Amniotic epithelial cell (primary cell): Measurements from ENCODE around the gene HEPACAM.
"Not testable (repeated sequence)": the region's sequence is repeated elsewhere in the genome, so short reads cannot be mapped to it uniquely, and the experiment has no call there.

ENCODE experiments used
- DNase-seq: peaks from one replicate; pipeline ENCODE4 v3.0.0-alpha.2; 2010; ENCODE audit warnings: low read depth

The HEPACAM gene

GRCh38 chr11:124935548-124936514, at the start of gene HEPACAM:
TSS of gene HEPACAM (minus strand) at chr11:124936047. CDS start at chr11:124936006, 41 bp downstream.
- DNase-seq = no peak

- no peak for DNase-seq
These were observed 48.6 kb upstream of the HEPACAM start for GRCh38 chr11:124984512-124984854.

- no peak for DNase-seq
These were observed 48.0 kb upstream of the HEPACAM start for GRCh38 chr11:124983674-124984511.

- DNase-seq = no peak
These were observed 46.2 kb upstream of the HEPACAM start for GRCh38 chr11:124982043-124982442.

GRCh38 chr11:124978316-124978715, 42.5 kb upstream of the HEPACAM start:
- no peak for DNase-seq

GRCh38 chr11:124977006-124977405, 41.2 kb upstream of the HEPACAM start:
- DNase-seq = no peak

GRCh38 chr11:124976531-124976930, 40.7 kb upstream of the HEPACAM start:
- no peak for DNase-seq

- DNase-seq = no peak
These were observed 36.0 kb upstream of the HEPACAM start for GRCh38 chr11:124971810-124972209.

- DNase-seq = peak; percentile 68
These were observed 35.1 kb upstream of the HEPACAM start for GRCh38 chr11:124970925-124971324.

GRCh38 chr11:124968197-124968596, 32.4 kb upstream of the HEPACAM start:
- not testable (repeated sequence) for DNase-seq

- DNase-seq = peak; percentile 84
These were observed 26.2 kb upstream of the HEPACAM start for GRCh38 chr11:124961972-124962609.

GRCh38 chr11:124955035-124955434, 19.2 kb upstream of the HEPACAM start:
- DNase-seq = no peak

- DNase-seq = no peak
These were observed 18.7 kb upstream of the HEPACAM start for GRCh38 chr11:124954590-124954955.

- peak; percentile 93 for DNase-seq
These were observed 18.1 kb upstream of the HEPACAM start, which contains the start of gene CCDC15 for GRCh38 chr11:124953753-124954589. TSS of gene CCDC15 (plus strand) at chr11:124954202. CDS start at chr11:124954733, 531 bp downstream.

GRCh38 chr11:124951341-124951740, 15.5 kb upstream of the HEPACAM start:
- no peak for DNase-seq

- no peak for DNase-seq
These were observed 14.9 kb upstream of the HEPACAM start for GRCh38 chr11:124950601-124951330.

- no peak for DNase-seq
These were observed 10.9 kb upstream of the HEPACAM start for GRCh38 chr11:124946735-124947141.

GRCh38 chr11:124945826-124946225, 10.0 kb upstream of the HEPACAM start:
- no peak for DNase-seq

GRCh38 chr11:124944565-124944964, 8.7 kb upstream of the HEPACAM start:
- DNase-seq = no peak

GRCh38 chr11:124943741-124944140, 7.9 kb upstream of the HEPACAM start:
- no peak for DNase-seq

- no peak for DNase-seq
These were observed 7.4 kb upstream of the HEPACAM start for GRCh38 chr11:124943254-124943616.
